Esophagus muscularis mucosa (tissue), 4 donors: ENCODE data around the gene UBE2Z. TPM values are rescaled to one million over a fixed set of nuclear protein-coding genes. Genes with fewer than 3 reads are reported as not detected.
A peak's percentile ranks its signal among the peaks of the same experiment; 100 is the strongest.

Experiments used
- DNase-seq: peaks from one replicate; pipeline ENCODE4 v3.0.0-alpha.2; 2017; ENCODE audit errors: extremely low spot score
- H3K27ac ChIP-seq, 4 donors: fragments of 200-600 bp; sonication (generic); replicated peaks in 1 of 4; 1 replicate in 3 of 4; 2 replicates in 1 of 4; pipeline ENCODE4 v1.5.1; 2016 to 2019; ENCODE audit warnings: mild to moderate bottlenecking in 1 of 4
- H3K27me3 ChIP-seq, 4 donors: fragments of 200-600 bp; sonication (generic); one replicate each; pipeline versions ENCODE4 v1.5.1 to v1.6.0; 2016 to 2019
- H3K36me3 ChIP-seq, 4 donors: fragments of 200-600 bp; sonication (generic); one replicate each; pipeline ENCODE4 v1.5.1; 2016 to 2019
- H3K4me1 ChIP-seq, 4 donors: fragments of 200-600 bp; sonication (generic); one replicate each; pipeline ENCODE4 v1.5.1; 2016 to 2019
- H3K4me3 ChIP-seq, 4 donors: fragments of 200-600 bp; sonication (generic); 1 replicate in 2 of 4; 2 replicates in 2 of 4; pipeline ENCODE4 v1.5.1; 2016 to 2019; ENCODE audit warnings: mild to moderate bottlenecking in 4 of 4, moderate library complexity in 1 of 4
- H3K9me3 ChIP-seq, 4 donors: fragments of 200-600 bp; sonication (generic); 1 replicate in 3 of 4; 2 replicates in 1 of 4; pipeline ENCODE4 v1.5.1; 2016 to 2019
- CTCF ChIP-seq, 3 experiments: fragments of 200-600 bp in 2 of 3; fragments of 450-650 bp in 1 of 3; sonication (generic) in 2 of 3; IDR thresholded peaks; one replicate each; pipeline ENCODE4 v1.5.1; 2017 to 2019; ENCODE audit warnings: antibody characterized with exemption in 3 of 3, mild to moderate bottlenecking in 2 of 3, moderate library complexity in 1 of 3
- EP300 ChIP-seq: sonication (generic); formaldehyde crosslinking; IDR thresholded peaks from one replicate; pipeline ENCODE4 v1.6.1; 2017; ENCODE audit warnings: antibody characterized with exemption
- POLR2A ChIP-seq: fragments of 450-650 bp; IDR thresholded peaks from one replicate; pipeline ENCODE4 v1.6.1; 2017; ENCODE audit warnings: antibody characterized with exemption, moderate library complexity, mild to moderate bottlenecking, low read depth
- POLR2AphosphoS5 ChIP-seq, 2 donors: sonication (generic); formaldehyde crosslinking; IDR thresholded peaks; one replicate each; pipeline ENCODE4 v1.6.1; 2017; ENCODE audit warnings: antibody characterized with exemption in 2 of 2
- WGBS: methylation state at CpG from one replicate; pipeline ENCODE4 v1.1.5; 2018; 5-methylcytosine and 5-hydroxymethylcytosine counted together
- intact Hi-C: fragments of 100-400 bp; cut with DNase I; formaldehyde crosslinking; loops from one replicate; pipeline ENCODE4 v1.15.1; 2023
- total RNA-seq, 4 donors: library from RNA; depleted of rRNA; stranded (reverse); fragments of >200 nt; gene quantifications; one replicate each; pipeline versions ENCODE4 v1.1.0 to v1.2.1, GENCODE V29; 2016

Gene UBE2Z
- total RNA-seq, 4 donors from 2014 or later = 46.4 to 76.4 (median 62.9) TPM

DNA sequence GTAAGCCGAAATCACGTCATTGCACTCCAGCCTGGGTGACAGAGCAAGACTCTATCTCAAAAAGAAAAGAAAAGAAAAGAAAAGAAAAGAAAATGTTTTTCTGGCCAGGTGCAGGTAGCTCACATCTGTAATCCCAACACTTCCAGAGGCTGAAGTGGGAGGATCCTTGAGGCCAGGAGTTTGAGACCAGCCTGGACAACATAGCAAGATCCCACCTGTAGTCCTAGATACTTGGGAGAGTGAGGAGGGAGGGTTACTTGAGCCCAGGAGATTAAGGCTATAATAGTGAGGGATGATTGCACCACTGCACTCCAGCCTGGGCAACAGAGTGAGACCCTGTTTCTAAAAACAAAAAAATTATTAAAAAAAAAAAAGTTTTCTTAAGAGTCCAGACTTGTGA is 18.1 kb upstream of the UBE2Z start:
- intact Hi-C loops = loop anchor here (10.0 kb wide), 1 partner anchor 145 kb away; no protein-coding TSS in a partner anchor
- Histone ChIP-seq H3K4me1 (peaks cover 18 to 28% (median 25%) of the 10 kb centered on the region in 4 donors), H3K36me3 (peaks cover 3 to 9% (median 7%) of the 10 kb centered on the region in 4 donors), H3K4me3 (no peak overlapping the region), H3K27ac (no peak overlapping the region), H3K9me3 (no peaks in the 10 kb centered on the region), H3K27me3 (no peaks in the 10 kb centered on the region)
- TF ChIP-seq EP300 = no peak
- no peak for TF ChIP-seq POLR2AphosphoS5 (IDR thresholded peaks at IDR 0.05)
- TF ChIP-seq POLR2A = no peak
- TF ChIP-seq CTCF (IDR thresholded peaks at IDR 0.05) = no peak
- WGBS = 92% methylated on average over 2 of the region's 2 CpGs
- DNase-seq = no peak

- intact Hi-C loops = loop anchor here (10.0 kb wide), 1 partner anchor 142 kb away; no protein-coding TSS in a partner anchor
- no peak for TF ChIP-seq POLR2A
- TF ChIP-seq POLR2AphosphoS5 (IDR thresholded peaks at IDR 0.05) = no peak
Observed at GRCh38 chr17:48892940-48893645, 15.1 kb upstream of the UBE2Z start.

DNA sequence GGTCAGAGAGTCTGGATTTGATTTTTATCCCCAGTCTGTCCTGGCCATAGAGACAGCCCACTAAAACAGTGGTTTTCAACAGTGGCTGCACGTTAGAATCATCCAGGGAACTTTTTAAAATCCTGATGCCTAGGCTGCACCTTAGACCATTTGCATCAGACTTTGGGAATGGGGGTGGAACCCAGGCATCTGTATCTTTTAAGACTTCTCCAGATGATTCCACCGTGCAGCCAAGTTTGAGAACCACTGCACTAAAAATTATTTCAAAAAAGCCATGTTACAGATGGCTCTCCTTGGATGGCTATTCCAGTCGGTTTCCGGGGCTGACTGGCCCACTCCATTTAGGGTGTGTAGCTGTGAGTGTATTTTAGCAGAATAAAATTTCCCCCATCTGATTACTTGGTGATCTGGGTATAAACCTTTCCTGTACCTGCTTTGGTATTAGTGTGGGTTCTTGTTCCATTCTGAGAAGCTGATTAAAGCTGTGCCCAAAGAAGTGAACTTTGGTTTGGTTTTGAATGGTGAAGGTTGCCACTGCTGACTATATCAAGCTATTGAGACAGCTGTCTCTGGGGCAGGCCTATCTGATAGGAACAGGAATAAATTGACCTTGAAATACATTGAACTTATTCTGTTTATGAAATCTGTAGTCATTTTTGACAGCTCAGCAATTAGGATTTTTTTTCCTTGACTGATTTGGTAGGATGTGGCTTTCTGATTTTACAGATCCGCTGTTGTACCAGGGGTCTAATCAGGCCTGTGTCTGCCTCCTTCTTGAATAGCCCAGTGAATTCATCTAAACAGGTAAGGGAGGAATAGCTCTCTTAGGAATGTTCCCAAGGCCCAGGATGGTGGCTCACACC is 14.3 kb upstream of the UBE2Z start:
- no peak for TF ChIP-seq CTCF (IDR thresholded peaks at IDR 0.05)
- no peak for TF ChIP-seq POLR2A
- no peak for TF ChIP-seq EP300
- TF ChIP-seq POLR2AphosphoS5 (IDR thresholded peaks at IDR 0.05) = no peak
- Histone ChIP-seq H3K27me3 (no peaks in the 10 kb centered on the region), H3K4me3 (peak overlapping the region; percentile 68 to 85 (median 76)), H3K9me3 (no peaks in the 10 kb centered on the region), H3K27ac (no peak overlapping the region), H3K36me3 (peaks cover 15 to 43% (median 35%) of the 10 kb centered on the region in 4 donors), H3K4me1 (peaks cover 18 to 27% (median 25%) of the 10 kb centered on the region in 4 donors)
- no peak for DNase-seq
- 79% methylated on average over 4 of the region's 5 CpGs for WGBS
- intact Hi-C loops = loop anchor here (10.0 kb wide), 1 partner anchor 141 kb away; no protein-coding TSS in a partner anchor

More at GRCh38 chr17:48892940-48893645, 15.1 kb upstream of the UBE2Z start:
- H3K27ac ChIP-seq = peak overlapping the region; percentile 79 to 88 (median 81)
- H3K4me3 ChIP-seq = peak overlapping the region; percentile 68 to 85 (median 76)
- H3K36me3 ChIP-seq = peaks cover 14 to 38% (median 30%) of the 10 kb centered on the region in 4 donors
- peaks cover 18 to 27% (median 25%) of the 10 kb centered on the region in 4 donors for H3K4me1 ChIP-seq
- DNase-seq = no peak
- no peaks in the 10 kb centered on the region for H3K27me3 ChIP-seq
- WGBS = under 1% methylated on average over 20 of the region's 24 CpGs
- H3K9me3 ChIP-seq = no peaks in the 10 kb centered on the region

- intact Hi-C loops = loop anchor here (10.0 kb wide), 1 partner anchor 140 kb away; no protein-coding TSS in a partner anchor
- H3K36me3 ChIP-seq = peaks cover 15 to 43% (median 35%) of the 10 kb centered on the region in 4 donors
- DNase-seq = no peak
- no peaks in the 10 kb centered on the region for H3K9me3 ChIP-seq
- H3K27ac ChIP-seq = no peak overlapping the region
- H3K4me1 ChIP-seq = peaks cover 18 to 27% (median 25%) of the 10 kb centered on the region in 4 donors
- no peaks in the 10 kb centered on the region for H3K27me3 ChIP-seq
- 83% methylated on average over 1 of the region's 3 CpGs for WGBS
- H3K4me3 ChIP-seq = no peak overlapping the region
- no peak for TF ChIP-seq CTCF (IDR thresholded peaks at IDR 0.05)
- no peak for TF ChIP-seq EP300
- TF ChIP-seq POLR2AphosphoS5 (IDR thresholded peaks at IDR 0.05) = no peak
- TF ChIP-seq POLR2A = no peak
Observed at GRCh38 chr17:48894886-48895285, 13.3 kb upstream of the UBE2Z start.

GRCh38 chr17:48901241-48901640 is 7.0 kb upstream of the UBE2Z start:
- intact Hi-C loops = no loop called here
- H3K4me1 ChIP-seq = no peaks in the 10 kb centered on the region
- H3K9me3 ChIP-seq = no peaks in the 10 kb centered on the region
- no peak for DNase-seq
- no peaks in the 10 kb centered on the region for H3K27me3 ChIP-seq
- H3K27ac ChIP-seq = no peak overlapping the region
- H3K36me3 ChIP-seq = peaks cover 4 to 23% (median 17%) of the 10 kb centered on the region in 4 donors
- TF ChIP-seq POLR2A (no peak), POLR2AphosphoS5 (IDR thresholded peaks at IDR 0.05) (no peak), EP300 (no peak), CTCF (IDR thresholded peaks at IDR 0.05) (no peak)
- 86% methylated on average over 1 of the region's 1 CpG for WGBS
- no peak overlapping the region for H3K4me3 ChIP-seq
